HEK293T (cell line): ENCODE data around the gene FAM210A.

Experiments
- BHLHE40 ChIP-seq: fragments of 450-650 bp; IDR thresholded peaks from 2 replicates; pipeline ENCODE4 v1.6.1; 2016; ENCODE audit warnings: mild to moderate bottlenecking, moderate library complexity, borderline replicate concordance
- FOXM1 ChIP-seq: fragments of 450-650 bp; IDR thresholded peaks from 2 replicates; pipeline ENCODE4 v1.6.1; 2017; ENCODE audit warnings: mild to moderate bottlenecking, borderline replicate concordance
- HDGF ChIP-seq: fragments of 450-650 bp; IDR thresholded peaks from 2 replicates; pipeline ENCODE4 v1.6.1; 2017; ENCODE audit warnings: antibody characterized with exemption, borderline replicate concordance
- L3MBTL2 ChIP-seq: fragments of 450-650 bp; conservative IDR thresholded peaks from 2 replicates; pipeline ENCODE4 v1.6.1; 2016; ENCODE audit warnings: mild to moderate bottlenecking
- NFRKB ChIP-seq: fragments of 450-650 bp; IDR thresholded peaks from 2 replicates; pipeline ENCODE4 v1.6.1; 2016; ENCODE audit warnings: mild to moderate bottlenecking, moderate library complexity
- SP1 ChIP-seq: fragments of 450-650 bp; IDR thresholded peaks from 2 replicates; pipeline ENCODE4 v1.6.1; 2017
- TARDBP ChIP-seq: fragments of 450-650 bp; IDR thresholded peaks from 2 replicates; pipeline ENCODE4 v1.6.1; 2016

DNA sequence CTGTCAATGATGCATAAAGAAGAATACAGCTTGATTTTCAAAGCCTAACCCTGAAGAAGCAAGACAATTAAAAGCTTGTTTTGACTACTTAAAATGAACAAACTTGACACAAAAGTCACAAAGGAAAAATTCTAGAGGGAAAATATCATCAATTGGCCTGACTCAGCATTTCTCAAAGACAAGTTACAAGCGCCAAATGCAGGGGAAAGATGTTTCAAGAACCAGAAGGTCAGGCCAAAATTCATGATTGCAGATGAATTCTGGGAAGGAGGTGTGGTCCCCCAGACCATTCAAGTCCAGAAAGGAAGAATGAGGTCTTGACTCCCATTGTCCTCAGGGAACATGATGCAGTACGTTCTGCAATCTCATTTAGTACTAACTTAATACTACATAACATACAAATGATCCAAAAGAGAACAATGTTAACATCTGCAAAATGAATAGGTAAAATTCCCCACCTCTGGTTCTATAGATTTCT, 64.5 kb downstream of the FAM210A start:
- TF ChIP-seq TARDBP (no peak), NFRKB (no peak), FOXM1 (no peak), BHLHE40 (no peak), L3MBTL2 (no peak), HDGF (no peak), SP1 (no peak)
